H1 (cell line): ENCODE results near the gene ZBTB22. TPM values are rescaled to one million over a fixed set of nuclear protein-coding genes. Genes with fewer than 3 reads are reported as not detected.

Experiments
- CTCF ChIA-PET: fragments of 300-600 bp; sonication (Branson Sonifier 250); formaldehyde crosslinking; loops from one replicate; lab custom pipeline; 2021; ENCODE audit not compliant: partially characterized antibody; lab: Charles Lee
- POLR2A ChIA-PET: fragments of 300-600 bp; sonication (Branson Sonifier 250); formaldehyde crosslinking; loops from one replicate; lab custom pipeline; 2021; ENCODE audit warnings: inconsistent platforms; ENCODE audit not compliant: partially characterized antibody; lab: Charles Lee
- DNase-seq, 2 experiments: peaks; one replicate each; pipeline versions ENCODE4 v3.0.0 to v3.0.0-alpha.2; 2010 to 2022; ENCODE audit warnings: low spot score in 2 of 2, low read depth in 1 of 2, mixed read lengths in 1 of 2
- FAIRE-seq: peaks from 2 replicates; lab custom pipeline; 2011; peaks lifted over from hg19 to GRCh38; lab: Jason Lieb, UNC
- H2AFZ ChIP-seq: 2 replicates; pipeline ENCODE4 v1.8.1; 2012; ENCODE audit warnings: low read length, inconsistent platforms
- H2AK5ac ChIP-seq: 2 replicates; pipeline ENCODE4 v1.6.1; 2013; ENCODE audit warnings: low read depth, low read length
- H2BK120ac ChIP-seq: replicated peaks from 2 replicates; pipeline ENCODE3; 2013; ENCODE audit warnings: low read depth, low read length, inconsistent platforms
- H2BK12ac ChIP-seq: 2 replicates; pipeline ENCODE4 v1.6.1; 2013; ENCODE audit warnings: low read depth, low read length
- H2BK15ac ChIP-seq: 2 replicates; pipeline ENCODE4 v1.6.1; 2013; ENCODE audit warnings: low read length
- H2BK20ac ChIP-seq: 2 replicates; pipeline ENCODE4 v1.6.1; 2013; ENCODE audit warnings: low read length
- H2BK5ac ChIP-seq: 2 replicates; pipeline ENCODE4 v1.6.1; 2013; ENCODE audit warnings: low read depth, low read length
- H3K14ac ChIP-seq: 2 replicates; pipeline ENCODE4 v1.6.1; 2013; ENCODE audit warnings: inconsistent platforms; ENCODE audit not compliant: insufficient read length
- H3K18ac ChIP-seq: 2 replicates; pipeline ENCODE4 v1.6.1; 2013; ENCODE audit warnings: low read length; ENCODE audit errors: extremely low read depth
- H3K23ac ChIP-seq: 2 replicates; pipeline ENCODE4 v1.6.1; 2013; ENCODE audit warnings: inconsistent platforms; ENCODE audit not compliant: insufficient read length
- H3K23me2 ChIP-seq: 2 replicates; pipeline ENCODE4 v1.6.1; 2013; ENCODE audit warnings: low read depth, low read length
- H3K27ac ChIP-seq: 2 replicates; pipeline ENCODE4 v1.6.1; 2011; ENCODE audit warnings: low read depth, low read length, inconsistent platforms
- H3K27me3 ChIP-seq, 4 experiments: replicated peaks in 1 of 4; 1 replicate in 1 of 4; 2 replicates in 3 of 4; pipeline versions ENCODE4 v1.6.1 to v1.8.1; 2011 to 2013; ENCODE audit warnings: low read length in 3 of 4, mild to moderate bottlenecking in 3 of 4, inconsistent platforms in 2 of 4, mixed read lengths in 2 of 4, moderate library complexity in 1 of 4; ENCODE audit not compliant: control insufficient read depth in 3 of 4, insufficient read depth in 3 of 4; ENCODE audit errors: extremely low read depth in 1 of 4
- H3K36me3 ChIP-seq, 4 experiments: 2 replicates each; pipeline versions ENCODE4 v1.6.1 to v1.8.1; 2011 to 2013; ENCODE audit warnings: mild to moderate bottlenecking in 4 of 4, low read length in 3 of 4, moderate library complexity in 2 of 4, control low read depth in 1 of 4, inconsistent platforms in 1 of 4; ENCODE audit not compliant: insufficient read depth in 4 of 4, control insufficient read depth in 2 of 4
- H3K4ac ChIP-seq: replicated peaks from 2 replicates; pipeline ENCODE3; 2013; ENCODE audit warnings: low read length, low read depth, mixed read lengths, inconsistent platforms; ENCODE audit not compliant: insufficient read length
- H3K4me1 ChIP-seq, 4 experiments: replicated peaks in 1 of 4; 1 replicate in 1 of 4; 2 replicates in 3 of 4; pipeline versions ENCODE4 v1.6.1 to v1.8.1; 2011 to 2013; ENCODE audit warnings: low read length in 3 of 4, inconsistent platforms in 2 of 4, mixed read lengths in 1 of 4; ENCODE audit not compliant: insufficient read depth in 4 of 4, control insufficient read depth in 3 of 4
- H3K4me2 ChIP-seq, 2 experiments: 2 replicates each; pipeline versions ENCODE4 v1.6.1 to v1.8.1; 2011 to 2013; ENCODE audit warnings: low read depth in 2 of 2, low read length in 2 of 2, control low read depth in 1 of 2, inconsistent platforms in 1 of 2, mild to moderate bottlenecking in 1 of 2; ENCODE audit not compliant: insufficient read depth in 1 of 2
- H3K4me3 ChIP-seq, 4 experiments: fragments of 200-600, 300-600 bp in 1 of 4; sonication (generic), shearing (Covaris generic), sonication (Bioruptor Twin) in 1 of 4; 2 replicates each; pipeline versions ENCODE4 v1.5.1 to v1.8.1; 2011 to 2016; ENCODE audit warnings: low read length in 4 of 4, low read depth in 3 of 4, control low read depth in 2 of 4, inconsistent platforms in 2 of 4, mild to moderate bottlenecking in 2 of 4, mixed read lengths in 1 of 4, moderate library complexity in 1 of 4; ENCODE audit not compliant: insufficient read depth in 2 of 4; ENCODE audit errors: extremely low read depth in 1 of 4
- H3K56ac ChIP-seq: replicated peaks from 2 replicates; pipeline ENCODE3; 2013; ENCODE audit warnings: low read depth, mild to moderate bottlenecking, mixed read lengths, low read length, inconsistent platforms; ENCODE audit not compliant: insufficient read length
- H3K79me1 ChIP-seq: 2 replicates; pipeline ENCODE4 v1.6.1; 2013; ENCODE audit warnings: low read depth, low read length, control low read depth
- H3K79me2 ChIP-seq, 2 experiments: 2 replicates each; pipeline versions ENCODE4 v1.6.1 to v1.8.1; 2012 to 2013; ENCODE audit warnings: low read length in 2 of 2, mild to moderate bottlenecking in 2 of 2, inconsistent platforms in 1 of 2; ENCODE audit not compliant: insufficient read depth in 2 of 2, control insufficient read depth in 1 of 2
- H3K9ac ChIP-seq, 4 experiments: replicated peaks in 1 of 4; 1 replicate in 1 of 4; 2 replicates in 3 of 4; pipeline versions ENCODE4 v1.6.1 to v1.8.1; 2011 to 2013; ENCODE audit warnings: low read depth in 3 of 4, low read length in 3 of 4, control low read depth in 2 of 4, mild to moderate bottlenecking in 2 of 4, moderate library complexity in 2 of 4, inconsistent platforms in 1 of 4; ENCODE audit errors: extremely low read depth in 1 of 4
- H3K9me3 ChIP-seq, 2 experiments: 2 replicates each; pipeline versions ENCODE4 v1.6.1 to v1.8.1; 2012 to 2013; ENCODE audit warnings: mild to moderate bottlenecking in 2 of 2, moderate library complexity in 2 of 2, control low read depth in 1 of 2, inconsistent platforms in 1 of 2, low read depth in 1 of 2, low read length in 1 of 2, mixed read lengths in 1 of 2; ENCODE audit not compliant: insufficient read depth in 2 of 2
- H4K20me1 ChIP-seq, 2 experiments: replicated peaks in 1 of 2; 2 replicates each; pipeline versions ENCODE3 to v1.8.1; 2011 to 2013; ENCODE audit warnings: inconsistent platforms in 2 of 2, low read length in 2 of 2, mild to moderate bottlenecking in 1 of 2; ENCODE audit not compliant: insufficient read depth in 2 of 2, control insufficient read depth in 1 of 2
- H4K5ac ChIP-seq: 2 replicates; pipeline ENCODE4 v1.6.1; 2013; ENCODE audit warnings: low read length, low read depth, mixed read lengths, inconsistent platforms; ENCODE audit not compliant: insufficient read length
- H4K8ac ChIP-seq: 2 replicates; pipeline ENCODE4 v1.8.0; 2013; ENCODE audit warnings: mild to moderate bottlenecking, moderate library complexity, low read length, inconsistent platforms; ENCODE audit not compliant: insufficient read depth; ENCODE audit errors: extremely low read depth
- H4K91ac ChIP-seq: replicated peaks from 2 replicates; pipeline ENCODE3; 2013; ENCODE audit warnings: low read length, mixed read lengths, inconsistent platforms; ENCODE audit not compliant: insufficient read length
- BCL11A ChIP-seq, 2 experiments: IDR thresholded peaks; one replicate each; pipeline ENCODE4 v1.6.1; 2011; ENCODE audit warnings: low read depth in 2 of 2, low read length in 2 of 2, mild to moderate bottlenecking in 2 of 2
- GABPA ChIP-seq: IDR thresholded peaks from 2 replicates; pipeline ENCODE4 v1.6.1; 2011; ENCODE audit warnings: mild to moderate bottlenecking, low read length, moderate library complexity, borderline replicate concordance; ENCODE audit not compliant: insufficient read depth
- RAD21 ChIP-seq, 2 experiments: IDR thresholded peaks in 1 of 2; conservative IDR thresholded peaks in 1 of 2; 2 replicates each; pipeline ENCODE4 v1.6.1; 2011; ENCODE audit warnings: low read depth in 2 of 2, low read length in 2 of 2, improper control_type of control experiment in 1 of 2, inconsistent platforms in 1 of 2, mild to moderate bottlenecking in 1 of 2, moderate library complexity in 1 of 2
- SP4 ChIP-seq: IDR thresholded peaks from 2 replicates; pipeline ENCODE4 v1.6.1; 2012; ENCODE audit warnings: low read length, inconsistent platforms
- WGBS, 2 experiments: shearing (Covaris generic) in 1 of 2; methylation state at CpG; one replicate each; pipeline versions ENCODE4 v1.1.6 to v1.1.7; 2013 to 2015; ENCODE audit warnings: low lambda C conversion rate in 2 of 2, mixed read lengths in 2 of 2, inconsistent platforms in 1 of 2, low coverage in 1 of 2, missing lambda C conversion rate in 1 of 2; ENCODE audit not compliant: insufficient replicate concordance in 2 of 2, insufficient coverage in 1 of 2, insufficient read length in 1 of 2; ENCODE audit errors: extremely low coverage in 1 of 2, missing lambda C conversion rate in 1 of 2; 5-methylcytosine and 5-hydroxymethylcytosine counted together
- polyA plus RNA-seq, 7 experiments: library from polyadenylated mRNA; depleted of rRNA in 3 of 7; stranded (reverse) in 5 of 7; unstranded in 2 of 7; fragments of >200 nt in 5 of 7; fragments of 200-250 nt in 2 of 7; gene quantifications; 1 replicate in 5 of 7; 2 replicates in 1 of 7; 4 replicates in 1 of 7; pipeline versions ENCODE4 v1.2.1 to v1.2.3, GENCODE V29; 2011 to 2013; ENCODE audit warnings: missing spikeins in 2 of 7, mixed read lengths in 2 of 7
- total RNA-seq: library from RNA; stranded (reverse); fragmentation: NEBNext Ultra II Directional; extraction: Animal tissue kit (Norgen Biotek cat#: 25700); gene quantifications from 2 replicates; pipeline ENCODE4 v1.2.1, GENCODE V29; 2021
- TF ChIP-seq, protein P1 (sequence below), 3 experiments: IDR thresholded peaks; 1 replicate in 2 of 3; 2 replicates in 1 of 3; pipeline versions ENCODE4 v1.5.1 to v1.6.1; 2011; ENCODE audit warnings: low read length in 3 of 3, mild to moderate bottlenecking in 3 of 3, inconsistent platforms in 2 of 3, low read depth in 1 of 3, moderate library complexity in 1 of 3; ENCODE audit not compliant: insufficient read depth in 1 of 3; ENCODE audit errors: control extremely low read depth in 1 of 3
- TF ChIP-seq, protein P2 (sequence below): IDR thresholded peaks from 2 replicates; pipeline ENCODE4 v1.6.1; 2011; ENCODE audit warnings: low read length, improper control_type of control experiment

ZBTB22 gene
- total and polyA plus RNA-seq, 2 of the 8 experiments (the other 6 are each of a cell fraction or from before 2014, with no cell fraction given) = 7.4 to 9.9 TPM

DNA sequence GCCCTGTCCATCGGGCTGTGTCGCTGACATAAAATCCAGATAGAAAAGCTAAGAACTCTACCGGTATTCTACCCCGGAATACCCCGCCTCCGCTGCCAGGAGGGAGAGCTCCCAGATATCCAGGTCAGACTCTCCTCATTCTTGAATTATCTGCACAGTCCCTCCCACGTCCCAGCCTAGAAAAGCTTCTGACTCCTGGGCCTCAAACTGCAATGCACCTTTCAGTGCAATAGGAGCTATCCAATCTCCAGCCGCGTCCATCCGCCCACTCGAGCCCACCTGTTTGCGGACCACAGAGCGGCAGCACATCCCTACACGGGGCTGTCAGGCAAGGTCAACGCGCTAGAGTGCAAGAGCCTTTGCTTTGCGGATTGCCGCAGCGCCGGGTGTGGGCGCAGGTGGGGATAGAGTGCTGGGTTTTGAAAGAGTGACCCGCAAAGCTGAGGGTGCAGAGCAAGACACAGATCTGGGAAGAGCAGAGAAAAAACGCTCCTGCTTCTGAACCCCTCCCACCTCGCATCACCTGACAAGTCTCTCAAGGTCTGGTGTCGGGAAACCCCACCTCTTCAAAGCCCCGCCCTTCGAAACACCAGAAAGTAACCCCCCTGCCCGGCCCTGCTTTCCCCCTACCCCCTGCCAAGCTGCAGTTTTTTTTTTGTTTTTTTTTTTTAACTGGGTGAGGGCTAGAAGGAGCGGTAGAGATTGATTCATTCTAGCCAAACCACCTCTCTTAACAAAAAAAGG, 5.0 kb downstream of the ZBTB22 start:
- no peak overlapping the region for H4K91ac ChIP-seq
- H3K27ac ChIP-seq = no peak overlapping the region; the same call in 1 of the 2 replicates
- no peak overlapping the region for H3K56ac ChIP-seq
- peak overlapping the region; percentile 49; the same call in 1 of the 2 replicates for H2AFZ ChIP-seq
- FAIRE-seq (no peak), DNase-seq (peak in 1 of 2 experiments; percentile 76)
- H4K20me1 ChIP-seq = no peaks in the 10 kb centered on the region
- no peak overlapping the region for H4K8ac ChIP-seq
- H2BK5ac ChIP-seq = no peak overlapping the region
- no peaks in the 10 kb centered on the region for H3K9me3 ChIP-seq
- peak overlapping the region; percentile 93 to 95 for H3K4me2 ChIP-seq
- H3K14ac ChIP-seq = no peak overlapping the region
- ChIA-PET CTCF (interaction anchor here (0.7 to 2.4 kb wide), 11 partner anchors 11 to 115 kb away, joined by 3 to 17 read pairs (median 6); partner anchors contain the start of genes B3GALT4, RGL2, RPS18 and VPS52), POLR2A (interaction anchor here (0.6 to 6.3 kb wide), 15 partner anchors 13 to 1497 kb away, joined by 3 to 37 read pairs (median 4); partner anchors contain the start of genes B3GALT4, PFDN6, RGL2 and RPS18)
- H3K23ac ChIP-seq = no peak overlapping the region
- peak overlapping the region in 3 of 4 experiments; percentile 13 to 74 (median 28); a peak in 1 of 7 replicates for H3K9ac ChIP-seq
- H3K27me3 ChIP-seq = no peaks in the 10 kb centered on the region
- no peaks in the 10 kb centered on the region for H3K79me2 ChIP-seq
- H2BK120ac ChIP-seq = no peak overlapping the region
- no peak overlapping the region for H4K5ac ChIP-seq
- no peak overlapping the region for H3K4ac ChIP-seq
- no peak overlapping the region for H2BK15ac ChIP-seq
- H3K23me2 ChIP-seq = peaks cover 26% of the 10 kb centered on the region
- 2% methylated on average over 28 of the region's 29 CpGs; no CpG with 5 or more reads in 1 of the 2 experiments for WGBS, 2 experiments
- no peaks in the 10 kb centered on the region for H3K36me3 ChIP-seq
- H3K4me1 ChIP-seq = peaks cover 0 to 15% (median 11%) of the 10 kb centered on the region in 4 experiments; a peak in 5 of 7 replicates
- no peak overlapping the region for H2AK5ac ChIP-seq
- no peaks in the 10 kb centered on the region for H3K79me1 ChIP-seq
- H3K18ac ChIP-seq = peak overlapping the region; percentile 71; the same call in 1 of the 2 replicates
- H3K4me3 ChIP-seq = peak overlapping the region; percentile 84 to 89 (median 88)
- H2BK20ac ChIP-seq = 0 out of 2 replicates have a peak overlapping the region, but pooled peaks have one; percentile 72
- no peak overlapping the region for H2BK12ac ChIP-seq
- 0 out of 4 replicates have a peak, but pooled peaks of 1 of the 2 experiments have one; percentile 18 for TF ChIP-seq RAD21 (IDR thresholded peaks at IDR 0.05 in 1 of 2, conservative IDR thresholded peaks at IDR 0.05 in 1 of 2; ENCODE audit: low read depth in 2 of 2, low read length in 2 of 2)
- TF ChIP-seq, protein P1, sequence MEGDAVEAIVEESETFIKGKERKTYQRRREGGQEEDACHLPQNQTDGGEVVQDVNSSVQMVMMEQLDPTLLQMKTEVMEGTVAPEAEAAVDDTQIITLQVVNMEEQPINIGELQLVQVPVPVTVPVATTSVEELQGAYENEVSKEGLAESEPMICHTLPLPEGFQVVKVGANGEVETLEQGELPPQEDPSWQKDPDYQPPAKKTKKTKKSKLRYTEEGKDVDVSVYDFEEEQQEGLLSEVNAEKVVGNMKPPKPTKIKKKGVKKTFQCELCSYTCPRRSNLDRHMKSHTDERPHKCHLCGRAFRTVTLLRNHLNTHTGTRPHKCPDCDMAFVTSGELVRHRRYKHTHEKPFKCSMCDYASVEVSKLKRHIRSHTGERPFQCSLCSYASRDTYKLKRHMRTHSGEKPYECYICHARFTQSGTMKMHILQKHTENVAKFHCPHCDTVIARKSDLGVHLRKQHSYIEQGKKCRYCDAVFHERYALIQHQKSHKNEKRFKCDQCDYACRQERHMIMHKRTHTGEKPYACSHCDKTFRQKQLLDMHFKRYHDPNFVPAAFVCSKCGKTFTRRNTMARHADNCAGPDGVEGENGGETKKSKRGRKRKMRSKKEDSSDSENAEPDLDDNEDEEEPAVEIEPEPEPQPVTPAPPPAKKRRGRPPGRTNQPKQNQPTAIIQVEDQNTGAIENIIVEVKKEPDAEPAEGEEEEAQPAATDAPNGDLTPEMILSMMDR (IDR thresholded peaks at IDR 0.05; ENCODE audit: control extremely low read depth in 1 of 3, insufficient read depth in 1 of 3, low read depth in 1 of 3, low read length in 3 of 3) = peak in 1 of 3 experiments; percentile 11; a peak in 1 of 4 replicates
- TF ChIP-seq, protein P2, sequence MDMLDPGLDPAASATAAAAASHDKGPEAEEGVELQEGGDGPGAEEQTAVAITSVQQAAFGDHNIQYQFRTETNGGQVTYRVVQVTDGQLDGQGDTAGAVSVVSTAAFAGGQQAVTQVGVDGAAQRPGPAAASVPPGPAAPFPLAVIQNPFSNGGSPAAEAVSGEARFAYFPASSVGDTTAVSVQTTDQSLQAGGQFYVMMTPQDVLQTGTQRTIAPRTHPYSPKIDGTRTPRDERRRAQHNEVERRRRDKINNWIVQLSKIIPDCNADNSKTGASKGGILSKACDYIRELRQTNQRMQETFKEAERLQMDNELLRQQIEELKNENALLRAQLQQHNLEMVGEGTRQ = peak; percentile 72
- 0 out of 2 replicates have a peak, but pooled peaks have one; percentile 81 for TF ChIP-seq SP4
- TF ChIP-seq BCL11A (IDR thresholded peaks at IDR 0.05; ENCODE audit: low read depth in 2 of 2, low read length in 2 of 2) = no peak
- no peak for TF ChIP-seq GABPA
